ENCODE measurements around the gene MORN3. TPM values are rescaled to one million over a fixed set of nuclear protein-coding genes. Genes with fewer than 3 reads are reported as not detected.
"Not testable (repeated sequence)": the region's sequence is repeated elsewhere in the genome, so short reads cannot be mapped to it uniquely, and the experiment has no call there.

Gene MORN3
- total and polyA plus RNA-seq, 2 of the 8 experiments (the other 6 are each of a cell fraction or from before 2014, with no cell fraction given), result 0.39 to 0.93 TPM

DNA sequence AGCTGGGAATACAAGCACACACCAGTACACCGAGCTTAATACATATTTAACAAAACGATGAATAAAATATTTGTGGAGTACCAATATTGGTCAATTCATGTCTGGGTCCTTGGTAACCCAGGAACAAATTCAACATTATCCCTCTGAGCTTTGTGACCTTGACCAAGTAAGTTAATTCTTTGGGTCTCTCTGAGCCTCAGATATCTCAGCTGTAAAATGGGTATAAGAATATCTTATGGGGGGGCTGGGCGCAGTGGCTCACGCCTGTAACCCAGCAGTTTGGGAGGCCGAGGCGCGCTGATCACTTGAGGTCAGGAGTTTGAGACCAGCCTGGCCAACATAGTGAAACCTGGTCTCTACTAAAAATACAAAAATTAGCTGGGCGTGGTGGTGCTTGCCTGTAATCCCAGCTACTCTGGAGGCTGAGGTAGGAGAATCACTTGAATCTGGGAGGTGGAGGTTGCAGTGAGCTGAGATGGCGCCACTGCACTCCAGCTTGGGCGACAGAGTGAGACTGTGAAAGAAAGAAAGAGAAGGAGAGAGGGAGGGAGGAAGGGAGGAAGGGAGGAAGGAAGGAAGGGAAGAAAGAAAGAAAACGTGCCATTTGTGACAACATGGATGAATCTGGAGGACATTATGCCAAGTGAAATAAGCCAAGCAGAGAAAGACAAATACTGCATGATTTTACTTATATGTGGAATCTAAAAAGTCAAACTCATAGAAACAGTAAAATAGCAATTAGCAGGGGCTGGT lies 7.9 kb downstream of the MORN3 start:
- not testable (repeated sequence) for H3K79me2 ChIP-seq (ENCODE audit: control insufficient read depth in 1 of 2, insufficient read depth in 2 of 2, low read length in 2 of 2); H2BK20ac ChIP-seq (ENCODE audit: low read length); H3K27me3 ChIP-seq (replicated peaks in 1 of 4; ENCODE audit: control insufficient read depth in 3 of 4, extremely low read depth in 1 of 4, insufficient read depth in 3 of 4, low read length in 3 of 4); FAIRE-seq; H3K9me3 ChIP-seq (ENCODE audit: insufficient read depth in 2 of 2, low read depth in 1 of 2, low read length in 1 of 2); H4K8ac ChIP-seq (ENCODE audit: extremely low read depth, insufficient read depth, low read length); H2AFZ ChIP-seq (ENCODE audit: low read length); H3K4ac ChIP-seq (replicated peaks; ENCODE audit: insufficient read length, low read depth, low read length); H3K36me3 ChIP-seq (ENCODE audit: control insufficient read depth in 2 of 4, insufficient read depth in 4 of 4, low read length in 3 of 4); H3K56ac ChIP-seq (replicated peaks; ENCODE audit: insufficient read length, low read depth, low read length); H4K91ac ChIP-seq (replicated peaks; ENCODE audit: insufficient read length, low read length); H3K4me3 ChIP-seq (ENCODE audit: extremely low read depth in 1 of 4, insufficient read depth in 2 of 4, low read depth in 3 of 4, low read length in 4 of 4); H2BK5ac ChIP-seq (ENCODE audit: low read depth, low read length); H3K23me2 ChIP-seq (ENCODE audit: low read depth, low read length); H3K18ac ChIP-seq (ENCODE audit: extremely low read depth, low read length); H3K23ac ChIP-seq (ENCODE audit: insufficient read length); DNase-seq (ENCODE audit: low read depth in 1 of 2, low spot score in 2 of 2); H3K14ac ChIP-seq (ENCODE audit: insufficient read length); H4K5ac ChIP-seq (ENCODE audit: insufficient read length, low read depth, low read length); H2BK15ac ChIP-seq (ENCODE audit: low read length); H4K20me1 ChIP-seq (replicated peaks in 1 of 2; ENCODE audit: control insufficient read depth in 1 of 2, insufficient read depth in 2 of 2, low read length in 2 of 2); H2AK5ac ChIP-seq (ENCODE audit: low read depth, low read length); H3K27ac ChIP-seq (ENCODE audit: low read depth, low read length); H2BK120ac ChIP-seq (replicated peaks; ENCODE audit: low read depth, low read length); H3K9ac ChIP-seq (replicated peaks in 1 of 4; ENCODE audit: extremely low read depth in 1 of 4, low read depth in 3 of 4, low read length in 3 of 4); H3K4me2 ChIP-seq (ENCODE audit: insufficient read depth in 1 of 2, low read depth in 2 of 2, low read length in 2 of 2); H2BK12ac ChIP-seq (ENCODE audit: low read depth, low read length); H3K79me1 ChIP-seq (ENCODE audit: low read depth, low read length)
- ChIA-PET POLR2A (ENCODE audit: partially characterized antibody) (interaction anchor here (1.2 to 2.4 kb wide), 5 partner anchors 14 to 84 kb away, joined by 3 to 12 read pairs (median 4); partner anchors contain the start of gene ORAI1), CTCF (ENCODE audit: partially characterized antibody) (interaction anchor here (0.6 to 2.4 kb wide), 10 partner anchors 9 to 167 kb away, joined by 3 to 8 read pairs (median 4); partner anchors contain the start of gene ORAI1)
- 89% methylated on average over 11 of the region's 11 CpGs; no CpG with 5 or more reads in 1 of the 2 experiments for WGBS, 2 experiments (ENCODE audit: extremely low coverage in 1 of 2, insufficient coverage in 1 of 2, insufficient read length in 1 of 2, insufficient replicate concordance in 2 of 2, low coverage in 1 of 2, low lambda C conversion rate in 2 of 2, missing lambda C conversion rate in 1 of 2)
- H3K4me1 ChIP-seq (replicated peaks in 1 of 4; ENCODE audit: control insufficient read depth in 3 of 4, insufficient read depth in 4 of 4, low read length in 3 of 4), result peaks cover 0 to 15% (median 6%) of the 10 kb centered on the region in 4 experiments; a peak in 5 of 7 replicates

Data from H1 (cell line).